A673 (cell line): ENCODE results near the gene IKBKE.

Experiments
- EZH2 ChIP-seq: fragments of 200-600 bp; sonication (generic); IDR thresholded peaks from 2 replicates; pipeline ENCODE4 v1.6.1; 2017; ENCODE audit warnings: borderline replicate concordance, low read depth, mild to moderate bottlenecking, mixed read lengths, antibody characterized with exemption, low read length; ENCODE audit not compliant: poor library complexity, severe bottlenecking
- TF ChIP-seq, protein P1 (sequence below): fragments of 300-800, 200-600 bp; sonication (generic); conservative IDR thresholded peaks from 2 replicates; pipeline ENCODE4 v1.5.1; 2017; ENCODE audit warnings: low read depth, mild to moderate bottlenecking, antibody characterized with exemption, low read length, moderate library complexity, mixed read lengths

DNA sequence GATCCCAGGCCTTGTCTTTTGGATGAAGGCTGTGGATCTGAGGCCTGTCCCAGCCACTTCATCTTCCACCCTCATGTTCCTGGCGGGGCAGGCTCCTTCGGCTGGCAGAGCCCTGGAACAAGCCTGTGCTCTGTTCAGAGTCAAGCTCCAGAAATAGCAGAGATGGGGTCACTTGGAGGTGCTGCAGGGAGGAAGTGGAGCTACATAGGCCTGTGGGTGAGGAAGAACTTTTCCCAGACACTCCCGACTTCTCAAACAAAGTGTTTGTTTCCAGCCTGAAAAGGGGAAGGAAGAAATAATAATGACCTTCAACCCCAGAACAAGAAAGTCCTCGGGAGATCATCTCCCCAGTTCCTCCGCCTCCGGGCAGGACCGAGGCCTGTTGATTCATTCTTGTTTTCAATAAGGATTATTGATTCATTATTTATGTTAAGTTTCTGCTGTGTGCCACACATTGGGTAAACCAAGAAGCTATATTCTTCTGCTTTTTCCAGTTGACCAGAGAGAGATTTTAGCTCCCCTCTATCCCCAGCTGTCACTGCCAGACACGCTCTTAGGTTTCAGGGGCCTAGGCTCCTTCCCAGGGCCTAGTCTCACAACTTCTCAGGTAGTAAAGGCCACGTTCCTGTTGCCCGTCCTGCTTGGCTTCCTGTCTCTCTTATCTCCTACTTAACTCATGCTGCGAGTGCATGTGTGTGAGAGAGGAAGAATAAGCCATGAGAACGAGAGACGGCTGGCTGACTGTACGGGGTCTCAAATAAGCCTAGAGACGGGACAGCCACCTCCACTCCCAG lies 16.9 kb downstream of the IKBKE start:
- TF ChIP-seq, protein P1, sequence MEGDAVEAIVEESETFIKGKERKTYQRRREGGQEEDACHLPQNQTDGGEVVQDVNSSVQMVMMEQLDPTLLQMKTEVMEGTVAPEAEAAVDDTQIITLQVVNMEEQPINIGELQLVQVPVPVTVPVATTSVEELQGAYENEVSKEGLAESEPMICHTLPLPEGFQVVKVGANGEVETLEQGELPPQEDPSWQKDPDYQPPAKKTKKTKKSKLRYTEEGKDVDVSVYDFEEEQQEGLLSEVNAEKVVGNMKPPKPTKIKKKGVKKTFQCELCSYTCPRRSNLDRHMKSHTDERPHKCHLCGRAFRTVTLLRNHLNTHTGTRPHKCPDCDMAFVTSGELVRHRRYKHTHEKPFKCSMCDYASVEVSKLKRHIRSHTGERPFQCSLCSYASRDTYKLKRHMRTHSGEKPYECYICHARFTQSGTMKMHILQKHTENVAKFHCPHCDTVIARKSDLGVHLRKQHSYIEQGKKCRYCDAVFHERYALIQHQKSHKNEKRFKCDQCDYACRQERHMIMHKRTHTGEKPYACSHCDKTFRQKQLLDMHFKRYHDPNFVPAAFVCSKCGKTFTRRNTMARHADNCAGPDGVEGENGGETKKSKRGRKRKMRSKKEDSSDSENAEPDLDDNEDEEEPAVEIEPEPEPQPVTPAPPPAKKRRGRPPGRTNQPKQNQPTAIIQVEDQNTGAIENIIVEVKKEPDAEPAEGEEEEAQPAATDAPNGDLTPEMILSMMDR, result no peak
- TF ChIP-seq EZH2, result no peak
